ENCODE data around the gene EIF3L. TPM values are rescaled to one million over a fixed set of nuclear protein-coding genes. Genes with fewer than 3 reads are reported as not detected.
"Not testable (repeated sequence)": the region's sequence is repeated elsewhere in the genome, so short reads cannot be mapped to it uniquely, and the experiment has no call there.

Gene EIF3L
- total RNA-seq (2014; rRNA removed): 164 and 218 TPM in 2 replicates
- percentile 87 among the genes with signal in this experiment for Bru-seq, nascent RNA
- BruChase-seq, experiment 1, labeled RNA remaining after a 6-hour chase: percentile 85 among the genes with signal in this experiment
- BruChase-seq, experiment 2, labeled RNA remaining after a 2-hour chase: percentile 82 among the genes with signal in this experiment
- long read RNA-seq, transcript EIF3L-203 (13 exons, 3,220 nt): major isoform, 389 of 498 reads
- long read RNA-seq, transcript EIF3L-209 (2 exons, 348 nt): minor isoform, 7 of 498 reads
- long read RNA-seq, partial matches to known transcripts: 72 of 498 reads
- long read RNA-seq, other reads (novel, unspliced or antisense): 28 of 498 reads

DNA sequence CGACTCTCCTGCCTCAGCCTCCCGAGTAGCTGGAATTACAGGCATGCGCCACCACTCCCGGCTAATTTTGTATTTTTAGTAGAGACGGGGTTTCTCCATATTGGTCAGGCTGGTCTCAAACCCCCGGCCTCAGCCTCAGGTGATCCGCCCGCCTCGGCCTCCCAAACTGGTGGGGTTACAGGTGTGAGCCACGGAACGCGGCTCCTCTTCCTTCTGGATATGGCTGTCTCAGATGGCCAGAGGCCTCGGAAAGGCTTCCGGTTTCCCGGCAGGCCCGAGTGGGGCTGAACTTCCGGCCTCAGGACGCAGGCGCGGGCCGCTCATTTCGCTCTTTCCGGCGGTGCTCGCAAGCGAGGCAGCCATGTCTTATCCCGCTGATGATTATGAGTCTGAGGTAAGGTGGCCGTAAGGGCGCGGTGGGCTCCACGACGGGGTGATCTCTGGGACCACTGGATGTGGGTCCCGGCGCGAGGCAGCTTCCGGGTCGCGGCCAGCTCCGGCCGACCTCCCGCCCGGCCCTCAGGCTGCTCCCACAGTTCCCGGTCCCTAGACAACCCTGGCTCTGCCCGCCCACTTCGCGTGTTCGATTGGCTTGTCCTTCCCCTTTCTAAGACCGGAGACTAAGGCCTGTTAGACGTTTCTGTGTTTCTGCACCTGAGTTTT is at the start of gene EIF3L:
Gene EIF3L (plus strand): TSS at position 331 of the 663 bp plus-strand sequence. CDS start 31 bp downstream, at position 362.
- intact Hi-C loops (cut with micrococcal nuclease): no loop called here
- Histone ChIP-seq H3K9me2 (replicated peaks; ENCODE audit: low read length) (no peaks in the 10 kb centered on the region), H3K79me2 (ENCODE audit: low read length) (peaks cover 60% of the 10 kb centered on the region), H3K36me3 (ENCODE audit: low read depth, low read length) (peaks cover 23% of the 10 kb centered on the region), H3K4me1 (ENCODE audit: insufficient read depth, low read length) (0 out of 2 replicates have a peak, but pooled peaks cover 9% of the 10 kb centered on the region), H3K9ac (ENCODE audit: low read length) (peak within 1 kb of the TSS; percentile 98), H3F3A (ENCODE audit: low read length, unreplicated experiment) (peaks cover 3% of the 10 kb centered on the region), H4K20me1 (ENCODE audit: low read length) (peaks cover 5% of the 10 kb centered on the region; the same call in 1 of the 2 replicates), H3K27ac (ENCODE audit: low read length) (peak within 1 kb of the TSS; percentile 84), H3K4me2 (ENCODE audit: low read length) (peak within 1 kb of the TSS; percentile 100), H3K27me3 (ENCODE audit: low read length) (no peaks in the 10 kb centered on the region), H2AFZ (ENCODE audit: low read length) (peak within 1 kb of the TSS; percentile 78), H3K9me3 (ENCODE audit: low read length) (no peaks in the 10 kb centered on the region), H3K4me3 (ENCODE audit: low read length) (peak within 1 kb of the TSS; percentile 97)
- TF ChIP-seq, protein P1, sequence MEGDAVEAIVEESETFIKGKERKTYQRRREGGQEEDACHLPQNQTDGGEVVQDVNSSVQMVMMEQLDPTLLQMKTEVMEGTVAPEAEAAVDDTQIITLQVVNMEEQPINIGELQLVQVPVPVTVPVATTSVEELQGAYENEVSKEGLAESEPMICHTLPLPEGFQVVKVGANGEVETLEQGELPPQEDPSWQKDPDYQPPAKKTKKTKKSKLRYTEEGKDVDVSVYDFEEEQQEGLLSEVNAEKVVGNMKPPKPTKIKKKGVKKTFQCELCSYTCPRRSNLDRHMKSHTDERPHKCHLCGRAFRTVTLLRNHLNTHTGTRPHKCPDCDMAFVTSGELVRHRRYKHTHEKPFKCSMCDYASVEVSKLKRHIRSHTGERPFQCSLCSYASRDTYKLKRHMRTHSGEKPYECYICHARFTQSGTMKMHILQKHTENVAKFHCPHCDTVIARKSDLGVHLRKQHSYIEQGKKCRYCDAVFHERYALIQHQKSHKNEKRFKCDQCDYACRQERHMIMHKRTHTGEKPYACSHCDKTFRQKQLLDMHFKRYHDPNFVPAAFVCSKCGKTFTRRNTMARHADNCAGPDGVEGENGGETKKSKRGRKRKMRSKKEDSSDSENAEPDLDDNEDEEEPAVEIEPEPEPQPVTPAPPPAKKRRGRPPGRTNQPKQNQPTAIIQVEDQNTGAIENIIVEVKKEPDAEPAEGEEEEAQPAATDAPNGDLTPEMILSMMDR (conservative IDR thresholded peaks at IDR 0.05; ENCODE audit: low read depth, low read length): no peak
- TF ChIP-seq EZH2 (IDR thresholded peaks at IDR 0.05; ENCODE audit: low read length, unreplicated experiment): no peak
- DNase-seq (peak; percentile 86), ATAC-seq (peak; percentile 79)
- ChIA-PET CTCF (interaction anchor here (0.6 kb wide), 1 partner anchor 14 kb away, joined by 3 read pairs; no protein-coding TSS in a partner anchor), POLR2A (ENCODE audit: unreplicated experiment) (interaction anchor here (0.7 kb wide), 1 partner anchor 93 kb away, joined by 3 read pairs; no protein-coding TSS in a partner anchor)
- no TSS peak for BruUV-seq (replicated peaks)

DNA sequence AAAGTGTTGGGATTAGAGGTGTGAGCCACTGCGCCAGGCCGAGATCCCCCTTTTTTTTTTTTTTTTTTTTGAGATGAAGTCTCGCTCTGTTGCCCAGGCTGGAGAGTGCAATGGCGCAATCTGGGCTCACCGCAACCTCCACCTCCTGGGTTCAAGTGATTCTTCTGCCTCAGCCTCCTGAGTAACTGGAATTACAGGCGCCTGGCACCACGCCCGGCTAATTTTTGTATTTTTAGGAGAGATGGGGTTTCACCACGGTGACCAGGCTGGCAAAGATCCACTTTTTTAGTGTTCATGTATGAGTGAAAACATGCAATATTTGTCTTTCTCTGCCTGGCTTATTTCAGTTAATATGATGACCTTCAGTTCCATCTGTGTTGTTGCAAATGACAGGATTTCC is 49.2 kb upstream of the EIF3L start:
- H3K27ac ChIP-seq (ENCODE audit: low read length); BruUV-seq (replicated peaks); H3F3A ChIP-seq (ENCODE audit: low read length, unreplicated experiment); H2AFZ ChIP-seq (ENCODE audit: low read length); H3K79me2 ChIP-seq (ENCODE audit: low read length); DNase-seq; H3K9me2 ChIP-seq (replicated peaks; ENCODE audit: low read length); H3K27me3 ChIP-seq (ENCODE audit: low read length); H3K9me3 ChIP-seq (ENCODE audit: low read length); CTCF ChIA-PET; H3K9ac ChIP-seq (ENCODE audit: low read length); H3K4me3 ChIP-seq (ENCODE audit: low read length); POLR2A ChIA-PET (ENCODE audit: unreplicated experiment); ATAC-seq; H4K20me1 ChIP-seq (ENCODE audit: low read length); H3K36me3 ChIP-seq (ENCODE audit: low read depth, low read length); H3K4me2 ChIP-seq (ENCODE audit: low read length): not testable (repeated sequence)
- intact Hi-C loops (cut with micrococcal nuclease): loop anchor here (10.0 kb wide), 1 partner anchor 115 kb away; the partner anchor contains the start of gene NOL12
- H3K4me1 ChIP-seq (ENCODE audit: insufficient read depth, low read length): peaks cover 12% of the 10 kb centered on the region

DNA sequence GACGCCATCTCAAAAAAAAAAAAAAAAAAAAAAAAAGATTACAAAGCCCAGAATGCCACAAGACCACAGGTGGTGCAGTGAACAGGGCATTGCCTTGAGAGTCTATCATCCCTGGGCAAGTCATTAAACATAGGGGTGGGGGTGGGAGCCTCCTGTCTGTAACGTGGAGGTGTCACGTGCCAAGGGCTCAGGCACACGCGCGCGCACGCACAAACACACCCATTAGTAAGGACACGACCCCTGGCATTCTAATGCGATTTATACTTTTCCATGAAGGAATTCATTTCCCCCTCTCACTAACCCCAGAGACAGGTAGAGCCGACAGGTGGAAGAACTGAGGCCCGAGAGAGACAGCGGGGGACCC is 47.3 kb upstream of the EIF3L start:
- peaks cover 12% of the 10 kb centered on the region for H3K4me1 ChIP-seq (ENCODE audit: insufficient read depth, low read length)
- CTCF ChIA-PET: interaction anchor here (0.6 kb wide), 1 partner anchor 19 kb away, joined by 3 read pairs; no protein-coding TSS in a partner anchor
- TF ChIP-seq, protein P1 (conservative IDR thresholded peaks at IDR 0.05; ENCODE audit: low read depth, low read length): no peak
- TF ChIP-seq EZH2 (IDR thresholded peaks at IDR 0.05; ENCODE audit: low read length, unreplicated experiment) (no peak), EZH2phosphoT487 (IDR thresholded peaks at IDR 0.05; ENCODE audit: borderline replicate concordance, low read length) (no peak)
- no peaks in the 10 kb centered on the region for H3K27me3 ChIP-seq (ENCODE audit: low read length)
- H3K27ac ChIP-seq (ENCODE audit: low read length): no peak overlapping the region
- H3K36me3 ChIP-seq (ENCODE audit: low read depth, low read length): no peaks in the 10 kb centered on the region
- H3K4me3 ChIP-seq (ENCODE audit: low read length): peak overlapping the region; percentile 82
- DNase-seq (no peak), ATAC-seq (no peak)
- BruUV-seq (replicated peaks): no TSS peak
- peaks cover 17% of the 10 kb centered on the region for H4K20me1 ChIP-seq (ENCODE audit: low read length)
- POLR2A ChIA-PET (ENCODE audit: unreplicated experiment): no interaction called here
- peak overlapping the region; percentile 95 for H2AFZ ChIP-seq (ENCODE audit: low read length)
- H3K79me2 ChIP-seq (ENCODE audit: low read length): peaks cover 19% of the 10 kb centered on the region
- peak overlapping the region; percentile 64 for H3K9ac ChIP-seq (ENCODE audit: low read length)
- H3K4me2 ChIP-seq (ENCODE audit: low read length): peak overlapping the region; percentile 100
- H3F3A ChIP-seq (ENCODE audit: low read length, unreplicated experiment): peaks cover 12% of the 10 kb centered on the region
- no peaks in the 10 kb centered on the region for H3K9me2 ChIP-seq (replicated peaks; ENCODE audit: low read length)
- no peaks in the 10 kb centered on the region for H3K9me3 ChIP-seq (ENCODE audit: low read length)
- intact Hi-C loops (cut with micrococcal nuclease): loop anchor here (10.0 kb wide), 1 partner anchor 117 kb away; the partner anchor contains the start of gene NOL12

Measured in PC-3 (cell line).